HepG2 (cell line): ENCODE data around the gene MAN2A2. TPM values are rescaled to one million over a fixed set of nuclear protein-coding genes. Genes with fewer than 3 reads are reported as not detected.

Experiments used
- ATAC-seq: fragments of 200-7000 bp; cut with Tn5 transposase; 3 replicates; pipeline ENCODE4 v1.9.1; 2020; ENCODE audit warnings: mild to moderate bottlenecking, moderate library complexity
- BruUV-seq: library from RNA; stranded (reverse); fragments of 400-500 nt; replicated peaks from 2 replicates; lab custom pipeline; 2021; lab: Mats Ljungman, UMichigan
- CTCF ChIA-PET: fragments of 300-600 bp; formaldehyde crosslinking; extraction: SDS; loops from one replicate; lab custom pipeline; 2021; ENCODE audit warnings: low total read pairs, inconsistent platforms, low intra/inter-chr PET ratio; lab: Yijun Ruan, JAX
- POLR2A ChIA-PET: fragments of 350-600 bp; sonication (Branson Sonifier 250); formaldehyde crosslinking; loops from one replicate; lab custom pipeline; 2020; ENCODE audit warnings: antibody characterized with exemption, inconsistent platforms; lab: Yijun Ruan, JAX
- DNase-seq: peaks from one replicate; pipeline ENCODE4 v3.0.0-alpha.2; 2015; ENCODE audit warnings: low spot score
- FAIRE-seq: peaks from 3 replicates; lab custom pipeline; 2011; peaks lifted over from hg19 to GRCh38; lab: Jason Lieb, UNC
- H2AFZ ChIP-seq: one replicate; pipeline ENCODE4 v1.6.1; 2011; ENCODE audit warnings: low read length, inconsistent platforms
- H3K27ac ChIP-seq: fragments of 300-600 bp; 3 replicates; pipeline ENCODE4 v1.8.0; 2011; ENCODE audit warnings: mixed run types, mild to moderate bottlenecking, mixed read lengths, low read length, inconsistent platforms; ENCODE audit not compliant: insufficient read depth; ENCODE audit errors: extremely low read length
- H3K27me3 ChIP-seq, 2 experiments: fragments of 200-600 bp in 1 of 2; 2 replicates in 1 of 2; 3 replicates in 1 of 2; pipeline versions ENCODE4 v1.6.0 to v1.8.0; 2011; ENCODE audit warnings: low read length in 2 of 2, mild to moderate bottlenecking in 2 of 2, moderate library complexity in 2 of 2, inconsistent platforms in 1 of 2; ENCODE audit not compliant: insufficient read depth in 2 of 2, control insufficient read depth in 1 of 2
- H3K36me3 ChIP-seq, 2 experiments: fragments of 200-600 bp in 1 of 2; replicated peaks in 1 of 2; 2 replicates in 1 of 2; 3 replicates in 1 of 2; pipeline versions ENCODE4 v1.5.1 to v1.8.0; 2011; ENCODE audit warnings: low read length in 2 of 2, inconsistent platforms in 1 of 2; ENCODE audit not compliant: insufficient read depth in 2 of 2, control insufficient read depth in 1 of 2
- H3K4me1 ChIP-seq: 2 replicates; pipeline ENCODE4 v1.5.1; 2012; ENCODE audit warnings: low read length, inconsistent platforms; ENCODE audit not compliant: insufficient read depth
- H3K4me2 ChIP-seq: 2 replicates; pipeline ENCODE4 v1.6.0; 2011; ENCODE audit warnings: low read depth, low read length, inconsistent platforms
- H3K4me3 ChIP-seq, 3 experiments: fragments of 200-600 bp in 1 of 3; sonication (generic), shearing (Covaris generic) in 1 of 3; replicated peaks in 1 of 3; 2 replicates each; pipeline ENCODE4 v1.5.1; 2011 to 2016; ENCODE audit warnings: low read length in 3 of 3, inconsistent platforms in 2 of 3, low read depth in 2 of 3, mild to moderate bottlenecking in 2 of 3, control low read depth in 1 of 3, mixed read lengths in 1 of 3; ENCODE audit not compliant: insufficient read depth in 1 of 3
- H3K79me2 ChIP-seq: one replicate; pipeline ENCODE4 v1.6.1; 2011; ENCODE audit warnings: low read length, inconsistent platforms; ENCODE audit not compliant: insufficient read depth
- H3K9ac ChIP-seq: 2 replicates; pipeline ENCODE4 v1.6.0; 2011; ENCODE audit warnings: mild to moderate bottlenecking, low read depth, low read length, inconsistent platforms; ENCODE audit not compliant: insufficient read depth
- H3K9me3 ChIP-seq: 2 replicates; pipeline ENCODE4 v1.5.1; 2012; ENCODE audit warnings: mild to moderate bottlenecking, low read length
- H4K20me1 ChIP-seq: 2 replicates; pipeline ENCODE4 v1.6.0; 2011; ENCODE audit warnings: inconsistent platforms, mild to moderate bottlenecking, low read length, moderate library complexity; ENCODE audit not compliant: insufficient read depth
- ARNTL ChIP-seq: sonication (generic); formaldehyde crosslinking; IDR thresholded peaks from 2 replicates; pipeline ENCODE4 v1.4.0; 2020; ENCODE audit warnings: mild to moderate bottlenecking, missing genetic modification reagents
- HMG20A ChIP-seq: IDR thresholded peaks from 2 replicates; pipeline ENCODE4 v1.6.1; 2016; ENCODE audit warnings: borderline replicate concordance
- IKZF4 ChIP-seq: sonication (generic); formaldehyde crosslinking; IDR thresholded peaks from 2 replicates; pipeline ENCODE4 v1.5.1; 2020; ENCODE audit warnings: borderline replicate concordance, mild to moderate bottlenecking, low read depth, missing genetic modification reagents; ENCODE audit errors: not compliant biosample characterization
- MEIS2 ChIP-seq: sonication (generic); formaldehyde crosslinking; IDR thresholded peaks from 2 replicates; pipeline ENCODE4 v1.9.0; 2021; ENCODE audit warnings: mild to moderate bottlenecking, missing genetic modification reagents
- PHF21A ChIP-seq: sonication (generic); formaldehyde crosslinking; IDR thresholded peaks from 2 replicates; pipeline ENCODE4 v1.5.0; 2020; ENCODE audit warnings: mild to moderate bottlenecking, missing genetic modification reagents
- SRY ChIP-seq: sonication (generic); formaldehyde crosslinking; IDR thresholded peaks from 2 replicates; pipeline ENCODE4 v1.8.0; 2022; ENCODE audit warnings: mild to moderate bottlenecking, missing genetic modification reagents
- TAF1 ChIP-seq: sonication (generic); formaldehyde crosslinking; IDR thresholded peaks from 2 replicates; pipeline ENCODE4 v1.4.0; 2020; ENCODE audit warnings: missing genetic modification reagents
- ZBTB25 ChIP-seq: IDR thresholded peaks from 2 replicates; pipeline ENCODE4 v1.6.1; 2018; ENCODE audit warnings: missing genetic modification reagents
- ZBTB42 ChIP-seq: sonication (generic); formaldehyde crosslinking; IDR thresholded peaks from 2 replicates; pipeline ENCODE4 v1.5.0; 2020; ENCODE audit warnings: mild to moderate bottlenecking, missing genetic modification reagents
- ZNF205 ChIP-seq: IDR thresholded peaks from 2 replicates; pipeline ENCODE4 v1.6.1; 2018; ENCODE audit warnings: missing biosample characterization, missing genetic modification reagents
- ZNF720 ChIP-seq: sonication (generic); formaldehyde crosslinking; IDR thresholded peaks from 2 replicates; pipeline ENCODE4 v1.4.0; 2020; ENCODE audit warnings: missing genetic modification reagents
- ZSCAN30 ChIP-seq: sonication (generic); formaldehyde crosslinking; IDR thresholded peaks from 2 replicates; pipeline ENCODE4 v1.5.0; 2020; ENCODE audit warnings: mild to moderate bottlenecking, missing genetic modification reagents
- ZSCAN5A ChIP-seq: sonication (generic); formaldehyde crosslinking; IDR thresholded peaks from 2 replicates; pipeline ENCODE4 v1.8.0; 2022; ENCODE audit warnings: mild to moderate bottlenecking, missing genetic modification reagents, borderline replicate concordance
- WGBS: methylation state at CpG from one replicate; pipeline ENCODE4 v1.1.6; 2017; ENCODE audit warnings: low lambda C conversion rate; 5-methylcytosine and 5-hydroxymethylcytosine counted together
- in situ Hi-C: cut with HindIII; loops from 2 replicates; pipeline ENCODE4 v1.10.0; 2017; ENCODE audit warnings: low pct_unique_long_range_greater_than_20kb; ENCODE audit not compliant: extremely low pct_ligation_motif_present
- intact Hi-C: fragments of 100-400 bp; cut with micrococcal nuclease; formaldehyde crosslinking; loops from one replicate; pipeline ENCODE4 v1.10.0; 2022; ENCODE audit not compliant: unreplicated experiment
- polyA plus RNA-seq, 8 experiments: library from polyadenylated mRNA; depleted of rRNA in 3 of 8; stranded (reverse) in 7 of 8; unstranded in 1 of 8; fragments of >200 nt; fragmentation: Illumina TruSeq in 4 of 8; extraction: Trizol in 4 of 8; gene quantifications; 2 replicates each; pipeline versions ENCODE4 v1.2.1 to v1.2.3, GENCODE V29; 2011 to 2016; ENCODE audit warnings: low read depth in 4 of 8, missing spikeins in 1 of 8, mixed read lengths in 1 of 8; ENCODE audit not compliant: insufficient read depth in 1 of 8
- total RNA-seq, 5 experiments: library from RNA; depleted of rRNA; stranded (reverse); fragments of >200 nt; fragmentation: Illumina TruSeq; extraction: Trizol; gene quantifications; 2 replicates each; pipeline ENCODE4 v1.2.3, GENCODE V29; 2016; ENCODE audit warnings: low read depth in 1 of 5

MAN2A2 gene
- total and polyA plus RNA-seq, 2 of the 13 experiments (the other 11 are each of a cell fraction or from before 2014, with no cell fraction given) = 17.5 to 51.5 TPM

GRCh38 chr15:90959894-90960293 is 56.8 kb downstream of the MAN2A2 start:
- intact Hi-C loops (loop anchor here (5.0 kb wide), 1 partner anchor 72 kb away; no protein-coding TSS in a partner anchor), in situ Hi-C loops (no loop called here)
- no peaks in the 10 kb centered on the region for H3K27me3 ChIP-seq
- no peak overlapping the region for H3K27ac ChIP-seq
- no peak overlapping the region for H3K4me3 ChIP-seq
- TF ChIP-seq ZNF720 (no peak), IKZF4 (no peak), MEIS2 (CRISPR knock-in tag) (no peak), ZSCAN30 (CRISPR knock-in tag) (no peak), ZBTB42 (CRISPR knock-in tag) (no peak), ZNF205 (CRISPR knock-in tag) (no peak), ZBTB25 (CRISPR knock-in tag) (no peak), PHF21A (no peak), TAF1 (CRISPR knock-in tag) (no peak), ARNTL (no peak), HMG20A (CRISPR knock-in tag) (no peak), ZSCAN5A (CRISPR knock-in tag) (no peak), SRY (no peak)
- H3K9ac ChIP-seq = no peak overlapping the region
- DNase-seq = no peak
- POLR2A ChIA-PET = no interaction called here
- no peaks in the 10 kb centered on the region for H3K9me3 ChIP-seq
- no peak overlapping the region for H3K4me2 ChIP-seq
- no peak for ATAC-seq
- no peak for FAIRE-seq
- CTCF ChIA-PET = no interaction called here
- H3K36me3 ChIP-seq = peaks cover 13 to 44% of the 10 kb centered on the region in 2 experiments; a peak in 4 of 5 replicates
- peaks cover 11% of the 10 kb centered on the region for H3K4me1 ChIP-seq
- peaks cover 9% of the 10 kb centered on the region for H3K79me2 ChIP-seq
- no peak overlapping the region for H2AFZ ChIP-seq
- no TSS peak for BruUV-seq
- H4K20me1 ChIP-seq = no peaks in the 10 kb centered on the region
- WGBS = 96% methylated on average over 3 of the region's 5 CpGs
